WI38 (cell line): Measurements from ENCODE around the gene NUMA1.

Source experiments
- H3K4me3 ChIP-seq: 2 replicates; pipeline ENCODE4 v1.5.1; 2011; ENCODE audit warnings: low read depth, mild to moderate bottlenecking, control low read depth, low read length
- CTCF ChIP-seq: IDR thresholded peaks from 2 replicates; pipeline ENCODE4 v1.5.1; 2012; ENCODE audit warnings: low read depth, mild to moderate bottlenecking, control low read depth, low read length

Gene NUMA1

DNA sequence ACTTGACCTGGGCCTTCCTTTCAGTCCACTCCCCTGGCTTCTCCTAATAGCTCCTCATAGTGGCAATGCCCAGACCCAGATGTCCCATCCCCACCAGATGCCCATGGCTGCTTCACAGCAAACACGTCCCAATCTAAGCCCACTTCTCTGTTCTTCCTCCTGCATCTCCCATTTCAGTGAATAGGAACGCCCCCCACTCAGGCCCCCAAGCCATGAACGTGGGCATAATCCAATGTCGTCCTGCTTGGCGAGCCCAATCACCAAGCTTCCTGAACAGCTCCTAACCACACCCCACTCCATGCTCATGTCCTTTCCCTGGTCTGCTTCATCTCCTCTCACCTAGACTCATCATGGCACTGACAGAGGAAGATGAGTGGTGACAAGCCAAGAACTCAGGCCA, 72.8 kb downstream of the NUMA1 start:
- no peak overlapping the region for H3K4me3 ChIP-seq
- no peak for TF ChIP-seq CTCF

- H3K4me3 ChIP-seq = no peak overlapping the region
- no peak for TF ChIP-seq CTCF
These were observed 73.3 kb downstream of the NUMA1 start for GRCh38 chr11:72007089-72007476.

- no peak for TF ChIP-seq CTCF
- H3K4me3 ChIP-seq = no peak overlapping the region
These were observed 73.8 kb downstream of the NUMA1 start for GRCh38 chr11:72006309-72007088.

- no peak overlapping the region for H3K4me3 ChIP-seq
- no peak for TF ChIP-seq CTCF
These were observed 74.7 kb downstream of the NUMA1 start for GRCh38 chr11:72005347-72006260.

- no peak for TF ChIP-seq CTCF
- H3K4me3 ChIP-seq = no peak overlapping the region
These were observed 75.6 kb downstream of the NUMA1 start for GRCh38 chr11:72004515-72005346.

DNA sequence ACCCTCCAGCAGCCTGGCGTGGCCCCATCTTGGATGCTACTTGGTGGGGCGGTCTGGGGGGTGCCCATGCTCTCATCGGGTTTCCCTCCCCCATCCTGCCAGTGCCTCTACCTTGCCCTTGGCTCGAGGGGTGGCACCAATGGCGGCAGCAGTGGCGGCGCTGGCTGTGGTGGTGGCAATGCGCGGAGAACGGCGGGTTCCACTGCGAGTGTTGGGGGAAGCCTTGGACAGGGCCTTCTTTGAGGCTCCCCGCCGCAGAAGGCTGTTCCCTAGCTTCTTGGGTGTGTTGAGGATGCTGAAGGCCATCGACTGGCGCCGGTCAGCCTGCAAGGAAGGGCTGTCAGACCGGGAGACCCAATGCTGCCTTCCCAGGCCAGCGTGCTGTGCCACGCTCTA, 76.6 kb downstream of the NUMA1 start:
- no peak for TF ChIP-seq CTCF
- no peak overlapping the region for H3K4me3 ChIP-seq
